OCI-LY3 (cell line): ENCODE results near the gene KRT80.

Experiments used
- H2AFZ ChIP-seq: fragments of 200-600, 300-600 bp; shearing (Covaris generic); 2 replicates; pipeline ENCODE4 v1.6.0; 2014; ENCODE audit warnings: antibody characterized with exemption, low read depth, low read length
- H3K27ac ChIP-seq: fragments of 200-600, 300-600 bp; sonication (generic); 2 replicates; pipeline ENCODE4 v1.5.1; 2014; ENCODE audit warnings: mild to moderate bottlenecking, low read length, moderate library complexity, mixed read lengths
- H3K27me3 ChIP-seq: fragments of 200-600, 300-600 bp; sonication (generic); 2 replicates; pipeline ENCODE4 v1.6.1; 2014; ENCODE audit warnings: low read depth, low read length, mixed read lengths
- H3K36me3 ChIP-seq: fragments of 200-600, 300-600 bp; sonication (generic); replicated peaks from 2 replicates; pipeline ENCODE3; 2014; ENCODE audit warnings: low read depth, low read length, mixed read lengths
- H3K4me1 ChIP-seq: fragments of 300-600, 200-600 bp; sonication (generic); 2 replicates; pipeline ENCODE4 v1.6.1; 2014; ENCODE audit warnings: low read length, mixed read lengths
- H3K4me2 ChIP-seq: fragments of 200-600, 300-600 bp; sonication (generic); 2 replicates; pipeline ENCODE4 v1.6.1; 2014; ENCODE audit warnings: low read length, mixed read lengths
- H3K4me3 ChIP-seq: fragments of 300-600, 200-600 bp; sonication (generic); 2 replicates; pipeline ENCODE4 v1.5.1; 2014; ENCODE audit warnings: antibody characterized with exemption, mild to moderate bottlenecking, low read length, moderate library complexity
- H3K79me2 ChIP-seq: fragments of 300-600, 200-600 bp; shearing (Covaris generic); 2 replicates; pipeline ENCODE4 v1.6.1; 2014; ENCODE audit warnings: mild to moderate bottlenecking, low read length, mixed read lengths
- H3K9ac ChIP-seq: fragments of 300-600, 200-600 bp; shearing (Covaris generic); 2 replicates; pipeline ENCODE4 v1.6.0; 2014; ENCODE audit warnings: mild to moderate bottlenecking, low read length, moderate library complexity
- H3K9me3 ChIP-seq: fragments of 200-600, 300-600 bp; shearing (Covaris generic); 2 replicates; pipeline ENCODE4 v1.6.1; 2014; ENCODE audit warnings: low read length, mixed read lengths; ENCODE audit not compliant: insufficient read depth
- H4K20me1 ChIP-seq: fragments of 200-600, 300-600 bp; sonication (generic); 2 replicates; pipeline ENCODE4 v1.6.1; 2016; ENCODE audit warnings: low read length, mixed read lengths; ENCODE audit not compliant: insufficient read depth
- EZH2phosphoT487 ChIP-seq: fragments of 200-600 bp; shearing (Covaris generic); IDR thresholded peaks from 2 replicates; pipeline ENCODE4 v1.6.1; 2018; ENCODE audit warnings: antibody characterized with exemption, mixed run types, low read depth
- TF ChIP-seq, protein P1 (sequence below): fragments of 200-600, 300-600 bp; sonication (generic); IDR thresholded peaks from 2 replicates; pipeline ENCODE4 v1.5.1; 2014; ENCODE audit warnings: antibody characterized with exemption, low read length, low read depth

KRT80 gene

GRCh38 chr12:52145228-52146088 lies 46.4 kb downstream of the KRT80 start:
- Histone ChIP-seq H3K36me3 (no peaks in the 10 kb centered on the region), H3K9ac (no peak overlapping the region), H3K79me2 (no peaks in the 10 kb centered on the region), H2AFZ (no peak overlapping the region), H3K4me2 (no peak overlapping the region), H4K20me1 (no peaks in the 10 kb centered on the region), H3K4me1 (no peaks in the 10 kb centered on the region), H3K9me3 (no peaks in the 10 kb centered on the region), H3K4me3 (no peak overlapping the region), H3K27ac (no peak overlapping the region), H3K27me3 (no peaks in the 10 kb centered on the region)
- no peak for TF ChIP-seq EZH2phosphoT487
- TF ChIP-seq, protein P1, sequence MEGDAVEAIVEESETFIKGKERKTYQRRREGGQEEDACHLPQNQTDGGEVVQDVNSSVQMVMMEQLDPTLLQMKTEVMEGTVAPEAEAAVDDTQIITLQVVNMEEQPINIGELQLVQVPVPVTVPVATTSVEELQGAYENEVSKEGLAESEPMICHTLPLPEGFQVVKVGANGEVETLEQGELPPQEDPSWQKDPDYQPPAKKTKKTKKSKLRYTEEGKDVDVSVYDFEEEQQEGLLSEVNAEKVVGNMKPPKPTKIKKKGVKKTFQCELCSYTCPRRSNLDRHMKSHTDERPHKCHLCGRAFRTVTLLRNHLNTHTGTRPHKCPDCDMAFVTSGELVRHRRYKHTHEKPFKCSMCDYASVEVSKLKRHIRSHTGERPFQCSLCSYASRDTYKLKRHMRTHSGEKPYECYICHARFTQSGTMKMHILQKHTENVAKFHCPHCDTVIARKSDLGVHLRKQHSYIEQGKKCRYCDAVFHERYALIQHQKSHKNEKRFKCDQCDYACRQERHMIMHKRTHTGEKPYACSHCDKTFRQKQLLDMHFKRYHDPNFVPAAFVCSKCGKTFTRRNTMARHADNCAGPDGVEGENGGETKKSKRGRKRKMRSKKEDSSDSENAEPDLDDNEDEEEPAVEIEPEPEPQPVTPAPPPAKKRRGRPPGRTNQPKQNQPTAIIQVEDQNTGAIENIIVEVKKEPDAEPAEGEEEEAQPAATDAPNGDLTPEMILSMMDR = no peak

- H3K27ac ChIP-seq = no peak overlapping the region
- no peak overlapping the region for H3K4me2 ChIP-seq
- no peaks in the 10 kb centered on the region for H4K20me1 ChIP-seq
- no peaks in the 10 kb centered on the region for H3K9me3 ChIP-seq
- no peak overlapping the region for H2AFZ ChIP-seq
- H3K4me3 ChIP-seq = no peak overlapping the region
- H3K9ac ChIP-seq = no peak overlapping the region
- H3K27me3 ChIP-seq = no peaks in the 10 kb centered on the region
- TF ChIP-seq, protein P1 = no peak
- TF ChIP-seq EZH2phosphoT487 = no peak
- no peaks in the 10 kb centered on the region for H3K4me1 ChIP-seq
- H3K36me3 ChIP-seq = no peaks in the 10 kb centered on the region
- H3K79me2 ChIP-seq = no peaks in the 10 kb centered on the region
These were observed 47.1 kb downstream of the KRT80 start for GRCh38 chr12:52144512-52145227.

GRCh38 chr12:52142431-52142830 lies 49.4 kb downstream of the KRT80 start:
- Histone ChIP-seq H3K9ac (no peak overlapping the region), H3K79me2 (no peaks in the 10 kb centered on the region), H3K4me3 (no peak overlapping the region), H3K9me3 (no peaks in the 10 kb centered on the region), H3K4me2 (no peak overlapping the region), H3K4me1 (peaks cover 2% of the 10 kb centered on the region; the same call in 1 of the 2 replicates), H4K20me1 (no peaks in the 10 kb centered on the region), H3K27me3 (0 out of 2 replicates have a peak, but pooled peaks cover 12% of the 10 kb centered on the region), H2AFZ (no peak overlapping the region), H3K27ac (no peak overlapping the region), H3K36me3 (no peaks in the 10 kb centered on the region)
- TF ChIP-seq, protein P1 = no peak
- TF ChIP-seq EZH2phosphoT487 = no peak

DNA sequence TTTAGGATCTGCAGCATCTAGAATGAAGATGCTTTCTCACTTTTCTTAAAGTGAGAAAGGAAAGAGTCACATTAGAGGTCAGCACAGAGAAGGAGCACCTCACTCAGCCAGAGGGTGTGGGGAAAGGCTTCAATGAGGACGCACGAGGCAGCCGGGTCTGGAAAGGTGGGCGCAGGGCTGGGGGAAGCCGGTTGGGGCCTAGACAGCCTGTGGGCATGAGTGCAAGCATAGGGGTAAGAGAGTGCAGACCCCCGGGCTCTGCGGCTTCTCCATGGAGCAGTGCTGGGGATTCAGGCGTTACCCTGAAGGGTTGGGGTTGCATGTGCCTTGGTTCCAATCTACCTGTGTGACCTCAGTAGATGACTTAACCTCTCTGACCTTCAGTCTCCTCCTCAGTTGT lies 49.9 kb downstream of the KRT80 start:
- TF ChIP-seq, protein P1 = no peak
- TF ChIP-seq EZH2phosphoT487 = no peak
- Histone ChIP-seq H3K27me3 (0 out of 2 replicates have a peak, but pooled peaks cover 12% of the 10 kb centered on the region), H2AFZ (no peak overlapping the region), H3K4me1 (peaks cover 2% of the 10 kb centered on the region; the same call in 1 of the 2 replicates), H3K27ac (no peak overlapping the region), H3K4me2 (no peak overlapping the region), H3K9ac (no peak overlapping the region), H3K79me2 (no peaks in the 10 kb centered on the region), H4K20me1 (no peaks in the 10 kb centered on the region), H3K36me3 (no peaks in the 10 kb centered on the region), H3K4me3 (no peak overlapping the region), H3K9me3 (no peaks in the 10 kb centered on the region)
